Colon (tissue), 2 donors: Measurements from ENCODE around the gene ADAMTS9.

Source experiments
- FAIRE-seq: peaks from 2 replicates; lab custom pipeline; 2012; peaks lifted over from hg19 to GRCh38; lab: Jason Lieb, UNC
- donor health status: control.
- donor health status: control.

The ADAMTS9 gene

GRCh38 chr3:64616953-64617352 is 70.8 kb downstream of the ADAMTS9 start:
- no peak for FAIRE-seq

GRCh38 chr3:64612916-64613526 is 74.8 kb downstream of the ADAMTS9 start:
- no peak for FAIRE-seq

GRCh38 chr3:64612082-64612860 is 75.5 kb downstream of the ADAMTS9 start:
- FAIRE-seq: no peak

- FAIRE-seq: no peak
Measured at GRCh38 chr3:64608741-64609140, 79.1 kb downstream of the ADAMTS9 start.

GRCh38 chr3:64607032-64607551 is 80.7 kb downstream of the ADAMTS9 start:
- FAIRE-seq: no peak

- FAIRE-seq: no peak
Measured at GRCh38 chr3:64604313-64604712, 83.5 kb downstream of the ADAMTS9 start.

GRCh38 chr3:64601824-64602223 is 86.0 kb downstream of the ADAMTS9 start:
- no peak for FAIRE-seq

- no peak for FAIRE-seq
Measured at GRCh38 chr3:64600246-64600950, 87.4 kb downstream of the ADAMTS9 start.

GRCh38 chr3:64599651-64600050 is 88.1 kb downstream of the ADAMTS9 start:
- FAIRE-seq: no peak

GRCh38 chr3:64595253-64595694 is 92.5 kb downstream of the ADAMTS9 start:
- no peak for FAIRE-seq

- no peak for FAIRE-seq
Measured at GRCh38 chr3:64594134-64594533, 93.7 kb downstream of the ADAMTS9 start.

- no peak for FAIRE-seq
Measured at GRCh38 chr3:64593350-64593749, 94.5 kb downstream of the ADAMTS9 start.

GRCh38 chr3:64591615-64592014 is 96.2 kb downstream of the ADAMTS9 start:
- no peak for FAIRE-seq

GRCh38 chr3:64588380-64588779 is 99.4 kb downstream of the ADAMTS9 start:
- FAIRE-seq: no peak

GRCh38 chr3:64586952-64587351 is 100.8 kb downstream of the ADAMTS9 start:
- FAIRE-seq: no peak

- no peak for FAIRE-seq
Measured at GRCh38 chr3:64584179-64584578, 103.6 kb downstream of the ADAMTS9 start.

- FAIRE-seq: no peak
Measured at GRCh38 chr3:64578797-64579196, 109.0 kb downstream of the ADAMTS9 start.

GRCh38 chr3:64578062-64578770 is 109.6 kb downstream of the ADAMTS9 start:
- no peak for FAIRE-seq

GRCh38 chr3:64576211-64576775 is 111.5 kb downstream of the ADAMTS9 start:
- no peak for FAIRE-seq

GRCh38 chr3:64575211-64575844 is 112.5 kb downstream of the ADAMTS9 start:
- no peak for FAIRE-seq

GRCh38 chr3:64574194-64574593 is 113.6 kb downstream of the ADAMTS9 start:
- no peak for FAIRE-seq
